Stomach (tissue), 9 donors: ENCODE results near the gene GPR17. TPM values are rescaled to one million over a fixed set of nuclear protein-coding genes. Genes with fewer than 3 reads are reported as not detected.
A peak's percentile ranks its signal among the peaks of the same experiment; 100 is the strongest.

ENCODE experiments used
- DNase-seq, 2 donors: peaks; one replicate each; pipeline versions ENCODE4 v3.0.0 to v3.0.0-alpha.2; 2013 to 2019
- H3K27ac ChIP-seq, 5 donors: fragments of 200-600 bp in 4 of 5; sonication (generic) in 4 of 5; one replicate each; pipeline ENCODE4 v1.5.1; 2013 to 2019; ENCODE audit warnings: mild to moderate bottlenecking in 1 of 5, moderate library complexity in 1 of 5
- H3K27me3 ChIP-seq, 3 donors: fragments of 200-600 bp; sonication (generic); one replicate each; pipeline ENCODE4 v1.5.1; 2017 to 2019; ENCODE audit warnings: mixed run types in 1 of 3
- H3K36me3 ChIP-seq, 4 donors: fragments of 200-600 bp; sonication (generic); 1 replicate in 3 of 4; 2 replicates in 1 of 4; pipeline ENCODE4 v1.5.1; 2016 to 2019
- H3K4me1 ChIP-seq, 4 donors: fragments of 200-600 bp; sonication (generic); one replicate each; pipeline ENCODE4 v1.5.1; 2016 to 2019
- H3K4me3 ChIP-seq, 4 donors: fragments of 200-600 bp; sonication (generic) in 3 of 4; one replicate each; pipeline ENCODE4 v1.5.1; 2016 to 2019; ENCODE audit warnings: mild to moderate bottlenecking in 1 of 4
- H3K9me3 ChIP-seq, 4 donors: fragments of 200-600 bp; sonication (generic); one replicate each; pipeline ENCODE4 v1.5.1; 2016 to 2019
- CTCF ChIP-seq, 7 experiments: fragments of 450-650 bp in 4 of 7; fragments of 200-600 bp in 3 of 7; sonication (generic) in 3 of 7; IDR thresholded peaks; one replicate each; pipeline ENCODE4 v1.5.1; 2016 to 2019; ENCODE audit warnings: antibody characterized with exemption in 7 of 7, control low read depth in 2 of 7, mild to moderate bottlenecking in 1 of 7
- EP300 ChIP-seq: sonication (generic); formaldehyde crosslinking; IDR thresholded peaks from one replicate; pipeline ENCODE4 v1.6.1; 2017; ENCODE audit warnings: antibody characterized with exemption
- POLR2A ChIP-seq, 4 donors: fragments of 450-650 bp; IDR thresholded peaks; one replicate each; pipeline ENCODE4 v1.6.1; 2016; ENCODE audit warnings: antibody characterized with exemption in 4 of 4, control low read depth in 2 of 4, mild to moderate bottlenecking in 1 of 4, moderate library complexity in 1 of 4
- POLR2AphosphoS5 ChIP-seq, 3 donors: sonication (generic); formaldehyde crosslinking; IDR thresholded peaks; one replicate each; pipeline ENCODE4 v1.6.1; 2016; ENCODE audit warnings: antibody characterized with exemption in 3 of 3
- WGBS, 5 donors: extraction: QIAGEN DNeasy Blood & Tissue Kit in 3 of 5; methylation state at CpG; one replicate each; pipeline versions ENCODE4 v1.1.5 to v1.1.7; 2013 to 2018; 5-methylcytosine and 5-hydroxymethylcytosine counted together
- intact Hi-C: fragments of 100-400 bp; cut with DNase I; formaldehyde crosslinking; loops from one replicate; pipeline ENCODE4 v1.15.1; 2023; ENCODE audit warnings: low total_unique reads
- polyA plus RNA-seq, 3 donors: library from polyadenylated mRNA; stranded (reverse); fragments of 200-250 nt; gene quantifications; one replicate each; pipeline ENCODE4 v1.2.3, GENCODE V29; 2013
- total RNA-seq, 5 donors: library from RNA; depleted of rRNA; stranded (reverse); fragments of >200 nt; gene quantifications; one replicate each; pipeline versions ENCODE4 v1.1.0 to v1.2.3, GENCODE V29; 2014 to 2016
- donor health status: healthy with polysubstance abuse.
- donor health status: Bipolar disorder and iron deficiency.
- donor health status: healthy.

GPR17 gene
- total and polyA plus RNA-seq, 8 donors = 0.19 to 0.61 (median 0.25) TPM; not detected in 5

DNA sequence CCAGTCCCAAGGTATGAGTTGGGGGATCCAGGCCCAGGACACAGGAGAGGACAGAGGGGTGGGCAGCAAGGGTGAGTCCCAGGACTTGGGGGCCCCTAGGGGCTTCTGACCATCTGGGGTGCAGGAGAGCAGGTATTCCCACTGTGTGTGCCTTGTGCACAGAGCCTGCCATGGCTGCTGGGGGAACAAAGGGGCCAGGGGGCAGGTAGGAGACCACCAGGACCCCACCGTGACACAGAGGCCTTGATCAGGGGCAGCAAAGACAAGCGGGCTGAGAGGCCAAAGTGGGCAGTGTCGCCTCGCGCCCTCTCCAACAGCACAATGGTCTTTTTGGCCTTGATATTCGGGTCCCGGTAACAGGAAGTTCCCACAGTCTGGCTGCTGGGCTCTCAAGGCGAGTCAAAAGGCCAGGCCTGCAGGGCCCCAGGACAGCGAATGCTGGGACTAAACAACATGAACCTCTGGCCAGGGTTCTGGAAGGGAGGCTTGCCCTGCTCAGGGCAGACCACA is 12.3 kb upstream of the GPR17 start:
- peaks cover 18 to 67% (median 47%) of the 10 kb centered on the region in 4 donors for H3K4me1 ChIP-seq
- H3K36me3 ChIP-seq = peaks cover 0 to 4% (median 1%) of the 10 kb centered on the region in 4 donors
- TF ChIP-seq CTCF (IDR thresholded peaks at IDR 0.05) (no peak), POLR2A (IDR thresholded peaks at IDR 0.05) (no peak), POLR2AphosphoS5 (IDR thresholded peaks at IDR 0.05) (no peak), EP300 (no peak)
- no peaks in the 10 kb centered on the region for H3K9me3 ChIP-seq
- DNase-seq = no peak
- no peaks in the 10 kb centered on the region for H3K27me3 ChIP-seq
- H3K4me3 ChIP-seq = no peak overlapping the region
- WGBS, 5 donors = 70 to 88% (median 80%) methylated on average over 9 of the region's 9 CpGs
- intact Hi-C loops = no loop called here
- H3K27ac ChIP-seq = peak overlapping the region in 3 of 5 donors; percentile 10 to 90 (median 32)

DNA sequence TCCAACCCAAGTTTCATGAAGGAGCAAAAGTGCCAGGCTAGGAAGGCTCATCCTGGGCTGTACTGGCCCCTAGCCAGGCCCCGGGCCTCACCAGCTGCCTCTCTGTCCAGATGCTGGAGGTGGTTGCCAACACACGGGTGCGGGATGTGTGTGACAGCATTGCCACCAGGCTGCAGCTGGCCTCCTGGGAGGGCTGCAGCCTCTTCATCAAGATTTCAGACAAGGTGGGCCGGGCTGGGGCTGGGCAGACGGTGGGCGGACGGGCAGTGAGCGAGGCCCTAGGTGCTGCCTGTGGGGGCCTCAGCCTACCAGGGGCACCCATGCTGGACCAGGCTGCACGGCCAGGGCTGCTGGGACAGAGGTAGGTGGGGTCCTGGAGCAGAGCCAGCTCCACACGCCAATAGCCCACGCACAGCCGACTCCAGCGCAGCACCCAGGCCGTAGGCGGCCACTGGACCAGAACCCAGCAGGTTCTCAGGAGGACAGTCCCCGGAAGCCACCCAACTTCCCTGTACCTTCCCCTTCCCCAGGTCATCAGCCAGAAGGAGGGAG is 11.8 kb upstream of the GPR17 start:
- WGBS, 5 donors = 67 to 93% (median 76%) methylated on average over 3 to 16 of the region's 16 CpGs
- no peaks in the 10 kb centered on the region for H3K27me3 ChIP-seq
- no peak for DNase-seq
- peaks cover 18 to 72% (median 49%) of the 10 kb centered on the region in 4 donors for H3K4me1 ChIP-seq
- no peak for TF ChIP-seq POLR2AphosphoS5 (IDR thresholded peaks at IDR 0.05)
- no peak for TF ChIP-seq EP300
- TF ChIP-seq POLR2A (IDR thresholded peaks at IDR 0.05) = no peak
- TF ChIP-seq CTCF (IDR thresholded peaks at IDR 0.05) = no peak
- H3K36me3 ChIP-seq = peaks cover 0 to 9% (median 4%) of the 10 kb centered on the region in 4 donors
- intact Hi-C loops = no loop called here
- H3K9me3 ChIP-seq = no peaks in the 10 kb centered on the region
- H3K27ac ChIP-seq = peak overlapping the region in 2 of 5 donors; percentile 32 to 90
- H3K4me3 ChIP-seq = no peak overlapping the region

- intact Hi-C loops = no loop called here
- H3K9me3 ChIP-seq = no peaks in the 10 kb centered on the region
- H3K4me1 ChIP-seq = peaks cover 18 to 75% (median 49%) of the 10 kb centered on the region in 4 donors
- TF ChIP-seq POLR2AphosphoS5 (IDR thresholded peaks at IDR 0.05) = no peak
- no peak for TF ChIP-seq CTCF (IDR thresholded peaks at IDR 0.05)
- TF ChIP-seq POLR2A (IDR thresholded peaks at IDR 0.05) = no peak
- no peak for TF ChIP-seq EP300
- no peak for DNase-seq
- 80 to 94% (median 89%) methylated on average over 16 to 17 of the region's 17 CpGs for WGBS, 5 donors
- no peak overlapping the region for H3K4me3 ChIP-seq
- H3K27ac ChIP-seq = peak overlapping the region in 2 of 5 donors; percentile 32 to 90
- H3K36me3 ChIP-seq = peaks cover 0 to 14% (median 5%) of the 10 kb centered on the region in 4 donors
- H3K27me3 ChIP-seq = no peaks in the 10 kb centered on the region
Measured at GRCh38 chr2:127634626-127635379, 11.2 kb upstream of the GPR17 start.

DNA sequence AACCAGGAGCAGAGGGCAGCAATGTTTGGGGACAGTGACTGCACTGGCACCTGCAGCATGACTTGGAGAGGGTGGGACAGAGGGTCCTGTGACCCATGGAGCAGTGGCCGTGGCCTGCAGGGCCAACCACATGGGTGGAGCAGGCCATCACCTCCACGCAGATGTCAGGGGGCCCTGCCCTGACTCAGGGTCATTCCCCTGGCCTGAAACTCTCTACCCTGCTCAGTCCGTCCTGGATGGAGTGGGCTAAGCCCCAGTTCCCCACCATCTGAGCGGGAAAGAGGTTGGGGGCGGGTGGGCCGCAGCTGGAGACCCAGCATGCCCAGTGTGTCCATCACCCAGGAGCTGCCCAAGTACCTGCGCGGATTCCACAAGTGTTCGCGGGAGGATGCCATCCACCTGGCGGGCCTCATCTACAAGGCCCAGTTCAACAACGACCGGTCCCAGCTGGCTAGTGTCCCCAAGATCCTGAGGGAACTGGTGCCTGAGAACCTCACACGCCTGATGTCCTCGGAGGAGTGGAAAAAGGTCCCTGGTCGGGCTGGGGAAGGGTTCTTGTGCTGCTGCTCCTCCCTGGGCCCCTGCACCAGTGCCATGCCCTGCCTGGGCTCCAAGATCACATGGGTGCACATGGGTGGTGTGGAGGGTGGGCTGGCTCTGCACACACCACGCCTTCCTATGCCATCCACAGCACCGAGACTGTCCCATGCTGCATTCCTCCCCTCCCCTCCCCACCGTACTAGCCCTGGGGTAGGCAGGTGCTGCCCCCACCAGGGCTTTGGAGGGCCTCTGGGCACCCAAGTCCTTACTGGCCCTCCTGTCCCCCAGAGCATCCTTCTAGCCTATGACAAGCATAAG is 10.3 kb upstream of the GPR17 start:
- H3K4me3 ChIP-seq = no peak overlapping the region
- no peaks in the 10 kb centered on the region for H3K27me3 ChIP-seq
- H3K9me3 ChIP-seq = no peaks in the 10 kb centered on the region
- intact Hi-C loops = no loop called here
- H3K36me3 ChIP-seq = peaks cover 0 to 22% (median 9%) of the 10 kb centered on the region in 4 donors
- TF ChIP-seq POLR2AphosphoS5 (IDR thresholded peaks at IDR 0.05) (no peak), CTCF (IDR thresholded peaks at IDR 0.05) (no peak), POLR2A (IDR thresholded peaks at IDR 0.05) (no peak), EP300 (no peak)
- DNase-seq = no peak
- WGBS, 5 donors = 87 to 96% (median 92%) methylated on average over 17 to 19 of the region's 19 CpGs
- peaks cover 18 to 70% (median 49%) of the 10 kb centered on the region in 4 donors for H3K4me1 ChIP-seq
- peak overlapping the region in 2 of 5 donors; percentile 88 to 90 for H3K27ac ChIP-seq
